GF-D8 (cell line): ENCODE results near the gene HOXA6.

ENCODE experiments used
- DNase-seq: peaks from one replicate; lab custom pipeline; 2025; lab: John Stamatoyannopoulos, UW

HOXA6 gene

GRCh38 chr7:27149842-27150567, 2.4 kb upstream of the HOXA6 start:
- no peak for DNase-seq

GRCh38 chr7:27148756-27149641, 1.4 kb upstream of the HOXA6 start:
- no peak for DNase-seq

GRCh38 chr7:27148031-27148755, 619 bp upstream of the HOXA6 start:
- DNase-seq: no peak

- no peak for DNase-seq
These were observed 929 bp downstream of the HOXA6 start for GRCh38 chr7:27146491-27147198.

GRCh38 chr7:27145914-27146412, 1.6 kb downstream of the HOXA6 start:
- DNase-seq: no peak

GRCh38 chr7:27145165-27145913, 2.2 kb downstream of the HOXA6 start:
- DNase-seq: no peak

- DNase-seq: no peak
These were observed 2.8 kb downstream of the HOXA6 start for GRCh38 chr7:27144781-27145164.

GRCh38 chr7:27143950-27144780, 3.4 kb downstream of the HOXA6 start:
- no peak for DNase-seq

- DNase-seq: no peak
These were observed 4.3 kb downstream of the HOXA6 start, which contains the start of gene HOXA5 for GRCh38 chr7:27143023-27143949. HOXA5 (minus strand) TSS chr7:27143681; CDS start chr7:27143607, 74 bp downstream.

GRCh38 chr7:27142580-27143022, 5.0 kb downstream of the HOXA6 start:
- no peak for DNase-seq

- DNase-seq: no peak
These were observed 5.5 kb downstream of the HOXA6 start for GRCh38 chr7:27141923-27142579.

- DNase-seq: no peak
These were observed 6.2 kb downstream of the HOXA6 start for GRCh38 chr7:27141137-27141922.

GRCh38 chr7:27140126-27140857, 7.3 kb downstream of the HOXA6 start:
- no peak for DNase-seq

- no peak for DNase-seq
These were observed 8.0 kb downstream of the HOXA6 start for GRCh38 chr7:27139334-27140125.

GRCh38 chr7:27138985-27139333, 8.6 kb downstream of the HOXA6 start:
- no peak for DNase-seq

GRCh38 chr7:27138472-27138871, 9.1 kb downstream of the HOXA6 start:
- no peak for DNase-seq
